Measurements from ENCODE around the gene EID2B. TPM values are rescaled to one million over a fixed set of nuclear protein-coding genes. Genes with fewer than 3 reads are reported as not detected.

Gene EID2B
- total RNA-seq, 6 experiments from 2014 or later = 0.18 to 0.78 (median 0.46) TPM

DNA sequence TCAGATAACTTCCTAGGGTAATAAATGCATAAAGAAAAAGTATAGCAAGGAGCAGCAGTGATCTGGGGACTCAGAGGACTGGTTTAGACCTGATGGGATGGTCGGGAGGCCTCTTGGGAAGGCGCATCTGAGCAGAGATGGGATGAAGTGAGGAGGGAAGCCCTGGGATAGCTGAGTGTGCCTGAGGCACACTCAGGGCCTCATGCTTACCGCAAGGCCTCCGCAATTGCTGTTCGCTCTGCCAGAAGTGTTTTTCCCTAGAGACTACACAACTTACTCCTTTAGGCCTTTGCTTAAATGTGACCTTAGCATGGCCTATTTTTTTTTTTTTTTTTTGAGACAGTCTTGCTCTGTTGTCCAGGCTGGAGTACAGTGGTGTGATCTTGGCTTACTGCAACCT is 38.0 kb downstream of the EID2B start:
- H3K4me1 ChIP-seq = peaks cover 0 to 4% (median 0%) of the 10 kb centered on the region in 4 donors

DNA sequence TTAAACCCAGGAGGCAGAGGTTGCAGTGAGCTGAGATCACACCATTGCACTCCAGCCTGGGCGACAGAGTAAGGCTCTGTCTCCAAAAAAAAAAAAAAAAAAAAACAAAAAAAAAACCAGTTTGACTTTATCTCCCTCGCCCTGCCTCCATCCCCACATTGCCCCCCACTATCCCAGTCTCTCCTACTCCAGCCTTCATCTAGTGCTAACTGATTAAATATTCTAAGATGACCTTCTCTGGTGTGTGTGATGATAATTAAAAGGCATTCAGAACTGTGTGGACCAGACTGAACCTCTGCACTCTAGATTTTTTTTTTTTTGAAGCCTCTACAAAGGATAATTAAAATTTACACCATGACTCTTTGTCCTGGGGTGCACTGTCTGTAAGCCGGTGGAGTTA is 39.9 kb downstream of the EID2B start:
- no peak for DNase-seq
- ATAC-seq = no peak
- intact Hi-C loops (cut with DNase I) = no loop called here
- Histone ChIP-seq H3K27ac (no peak overlapping the region), H3K4me1 (peaks cover 0 to 2% (median 0%) of the 10 kb centered on the region in 4 donors), H3K4me3 (no peak overlapping the region), H3K36me3 (peaks cover 0 to 33% (median 11%) of the 10 kb centered on the region in 4 donors), H3K9me3 (no peaks in the 10 kb centered on the region), H3K27me3 (peaks cover 0 to 1% of the 10 kb centered on the region in 2 donors)
- WGBS (ENCODE audit: insufficient coverage, low coverage, low lambda C conversion rate, missing lambda C conversion rate) = 63% methylated on average over 3 of the region's 3 CpGs
- no peak for TF ChIP-seq POLR2A (IDR thresholded peaks at IDR 0.05)
- TF ChIP-seq, protein P1, sequence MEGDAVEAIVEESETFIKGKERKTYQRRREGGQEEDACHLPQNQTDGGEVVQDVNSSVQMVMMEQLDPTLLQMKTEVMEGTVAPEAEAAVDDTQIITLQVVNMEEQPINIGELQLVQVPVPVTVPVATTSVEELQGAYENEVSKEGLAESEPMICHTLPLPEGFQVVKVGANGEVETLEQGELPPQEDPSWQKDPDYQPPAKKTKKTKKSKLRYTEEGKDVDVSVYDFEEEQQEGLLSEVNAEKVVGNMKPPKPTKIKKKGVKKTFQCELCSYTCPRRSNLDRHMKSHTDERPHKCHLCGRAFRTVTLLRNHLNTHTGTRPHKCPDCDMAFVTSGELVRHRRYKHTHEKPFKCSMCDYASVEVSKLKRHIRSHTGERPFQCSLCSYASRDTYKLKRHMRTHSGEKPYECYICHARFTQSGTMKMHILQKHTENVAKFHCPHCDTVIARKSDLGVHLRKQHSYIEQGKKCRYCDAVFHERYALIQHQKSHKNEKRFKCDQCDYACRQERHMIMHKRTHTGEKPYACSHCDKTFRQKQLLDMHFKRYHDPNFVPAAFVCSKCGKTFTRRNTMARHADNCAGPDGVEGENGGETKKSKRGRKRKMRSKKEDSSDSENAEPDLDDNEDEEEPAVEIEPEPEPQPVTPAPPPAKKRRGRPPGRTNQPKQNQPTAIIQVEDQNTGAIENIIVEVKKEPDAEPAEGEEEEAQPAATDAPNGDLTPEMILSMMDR (IDR thresholded peaks at IDR 0.05) = no peak

More for the DNA sequence above, 38.0 kb downstream of the EID2B start:
- no peaks in the 10 kb centered on the region for H3K9me3 ChIP-seq
- ATAC-seq (no peak), DNase-seq (no peak)
- H3K36me3 ChIP-seq = peaks cover 0 to 14% (median under 1%) of the 10 kb centered on the region in 4 donors
- intact Hi-C loops (cut with DNase I) = no loop called here
- H3K27ac ChIP-seq = no peak overlapping the region
- H3K4me3 ChIP-seq = no peak overlapping the region
- no peak for TF ChIP-seq POLR2A (IDR thresholded peaks at IDR 0.05)
- TF ChIP-seq, protein P1 (IDR thresholded peaks at IDR 0.05) = no peak
- WGBS (ENCODE audit: insufficient coverage, low coverage, low lambda C conversion rate, missing lambda C conversion rate) = 60% methylated on average over 1 of the region's 5 CpGs
- peaks cover 0 to 13% of the 10 kb centered on the region in 2 donors for H3K27me3 ChIP-seq

DNA sequence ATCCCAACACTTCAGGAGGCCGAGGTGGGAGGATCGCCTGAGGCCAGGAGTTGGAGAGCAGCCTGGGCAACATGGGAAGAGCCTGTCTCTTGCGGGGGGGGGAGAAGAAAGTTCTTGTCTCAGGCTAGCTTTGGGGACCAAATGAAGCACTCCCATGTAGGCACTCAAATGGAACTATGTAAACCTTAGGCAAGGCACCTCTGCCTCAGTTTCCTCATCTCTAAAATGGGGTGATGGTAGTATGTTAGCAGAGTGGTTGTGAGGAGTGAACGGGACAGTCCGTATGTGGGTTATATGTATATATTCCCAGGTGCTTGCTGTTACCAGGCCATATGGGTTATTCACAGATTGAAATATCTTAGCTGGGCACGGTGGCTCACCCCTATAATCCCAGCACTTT is 40.4 kb downstream of the EID2B start:
- H3K4me1 ChIP-seq = no peaks in the 10 kb centered on the region
- no peaks in the 10 kb centered on the region for H3K27me3 ChIP-seq
- H3K36me3 ChIP-seq = peaks cover 0 to 33% (median 11%) of the 10 kb centered on the region in 4 donors
- DNase-seq (no peak), ATAC-seq (no peak)
- H3K9me3 ChIP-seq = no peaks in the 10 kb centered on the region
- intact Hi-C loops (cut with DNase I) = no loop called here
- no peak overlapping the region for H3K27ac ChIP-seq
- 88% methylated on average over 6 of the region's 6 CpGs for WGBS (ENCODE audit: insufficient coverage, low coverage, low lambda C conversion rate, missing lambda C conversion rate)
- TF ChIP-seq, protein P1 (IDR thresholded peaks at IDR 0.05) = no peak
- TF ChIP-seq POLR2A (IDR thresholded peaks at IDR 0.05) = no peak
- H3K4me3 ChIP-seq = no peak overlapping the region

DNA sequence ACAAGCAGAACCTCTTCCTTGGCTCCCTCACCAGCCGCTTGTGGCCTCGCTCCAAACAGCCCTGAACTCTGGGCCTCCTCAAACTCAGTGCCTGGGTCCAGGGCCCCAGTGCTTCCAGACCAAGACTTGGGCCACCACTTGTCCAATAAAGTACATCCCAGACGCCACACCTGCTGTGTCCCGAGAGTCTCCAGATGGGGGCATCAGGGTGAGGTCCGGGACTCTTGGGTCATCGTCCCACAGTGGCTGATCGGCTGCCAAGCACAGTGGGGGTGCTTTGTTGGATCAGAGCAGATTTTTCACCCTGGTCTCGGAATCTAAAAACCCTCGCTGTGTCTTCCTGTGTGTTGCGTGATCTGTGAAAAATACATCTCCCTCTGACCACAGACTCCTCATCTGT is 42.9 kb downstream of the EID2B start:
- no peak overlapping the region for H3K4me3 ChIP-seq
- peaks cover 0 to 42% (median 15%) of the 10 kb centered on the region in 4 donors for H3K36me3 ChIP-seq
- intact Hi-C loops (cut with DNase I) = no loop called here
- H3K9me3 ChIP-seq = no peaks in the 10 kb centered on the region
- WGBS (ENCODE audit: insufficient coverage, low coverage, low lambda C conversion rate, missing lambda C conversion rate) = no CpG with 5 or more reads among the region's 10 CpGs
- no peak overlapping the region for H3K27ac ChIP-seq
- no peak for ATAC-seq
- TF ChIP-seq, protein P1 (IDR thresholded peaks at IDR 0.05) = no peak
- no peak for TF ChIP-seq POLR2A (IDR thresholded peaks at IDR 0.05)
- no peaks in the 10 kb centered on the region for H3K27me3 ChIP-seq
- no peak for DNase-seq
- H3K4me1 ChIP-seq = no peaks in the 10 kb centered on the region

DNA sequence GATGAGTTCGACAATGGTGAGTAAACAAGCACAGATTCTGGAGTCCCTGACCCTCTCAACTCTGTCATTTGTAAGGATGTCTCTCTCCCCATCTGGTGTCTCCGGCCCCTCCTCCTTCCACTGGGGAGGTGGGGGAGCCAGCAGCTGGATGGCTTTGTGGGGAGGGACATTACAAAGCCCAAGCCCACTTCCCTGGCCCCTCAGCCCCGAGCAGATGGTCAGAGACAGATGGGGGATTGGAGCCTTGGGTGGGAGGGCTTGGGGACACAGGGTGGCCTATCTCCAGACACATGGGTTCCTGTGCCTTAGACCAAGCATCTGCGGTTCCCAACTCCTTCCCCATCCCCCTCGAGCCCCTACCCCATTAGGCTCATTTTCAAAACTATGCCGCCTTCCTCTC is 49.5 kb downstream of the EID2B start:
- DNase-seq (no peak), ATAC-seq (no peak)
- 75% methylated on average over 5 of the region's 6 CpGs for WGBS (ENCODE audit: insufficient coverage, low coverage, low lambda C conversion rate, missing lambda C conversion rate)
- intact Hi-C loops (cut with DNase I) = no loop called here
- Histone ChIP-seq H3K9me3 (no peaks in the 10 kb centered on the region), H3K27me3 (no peaks in the 10 kb centered on the region), H3K27ac (no peak overlapping the region), H3K4me1 (peaks cover 0 to 9% (median 3%) of the 10 kb centered on the region in 4 donors), H3K36me3 (peaks cover 0 to 16% (median 4%) of the 10 kb centered on the region in 4 donors), H3K4me3 (no peak overlapping the region)
- no peak for TF ChIP-seq POLR2A (IDR thresholded peaks at IDR 0.05)
- TF ChIP-seq, protein P1 (IDR thresholded peaks at IDR 0.05) = no peak
